Activated CD8-positive, alpha-beta memory T cell treated with anti-CD3 and anti-CD28 coated beads, Interleukin-2, amount 50 U/mL, for 4 hours (primary cell): ENCODE measurements around the gene RCAN3.
"Not testable (repeated sequence)": the region's sequence is repeated elsewhere in the genome, so short reads cannot be mapped to it uniquely, and the experiment has no call there.

Source experiments
- DNase-seq: peaks from one replicate; pipeline ENCODE4 v3.0.0-alpha.2; 2020

The RCAN3 gene

DNA sequence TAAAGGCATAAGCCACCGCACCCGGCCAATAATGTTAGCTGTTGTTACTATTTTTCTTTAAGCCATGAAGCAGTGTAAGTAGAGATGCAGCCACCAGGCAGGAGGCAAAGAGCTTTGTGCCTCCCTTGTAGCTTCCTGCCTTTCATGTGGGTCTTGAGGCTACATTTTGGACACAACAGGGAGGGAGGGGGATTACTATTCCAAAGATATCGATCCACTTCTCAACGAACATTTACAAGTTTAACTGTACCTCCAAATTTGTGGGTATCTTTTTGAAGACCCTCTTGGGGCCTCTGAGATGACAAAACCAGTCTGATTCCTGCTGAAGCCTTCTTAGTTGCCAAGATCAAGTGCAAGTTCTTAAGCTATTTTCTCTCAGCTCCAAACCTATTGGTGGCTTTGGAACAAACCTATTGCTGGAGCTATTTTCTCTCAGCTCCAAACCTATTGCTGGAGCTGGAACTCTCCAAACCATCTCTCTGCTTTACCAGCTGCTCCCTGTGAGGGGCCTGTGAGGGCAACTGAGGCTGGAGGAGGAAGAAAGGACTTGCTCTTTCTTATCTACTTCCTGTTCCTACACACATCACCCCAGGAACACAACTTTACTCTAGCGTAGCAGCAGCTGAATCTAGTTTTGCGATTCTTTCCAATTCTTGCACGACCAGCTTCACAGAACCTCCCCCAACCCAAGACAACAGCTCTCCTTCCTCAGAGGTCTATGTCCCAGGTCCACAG lies 16.1 kb upstream of the RCAN3 start:
- no peak for DNase-seq

DNA sequence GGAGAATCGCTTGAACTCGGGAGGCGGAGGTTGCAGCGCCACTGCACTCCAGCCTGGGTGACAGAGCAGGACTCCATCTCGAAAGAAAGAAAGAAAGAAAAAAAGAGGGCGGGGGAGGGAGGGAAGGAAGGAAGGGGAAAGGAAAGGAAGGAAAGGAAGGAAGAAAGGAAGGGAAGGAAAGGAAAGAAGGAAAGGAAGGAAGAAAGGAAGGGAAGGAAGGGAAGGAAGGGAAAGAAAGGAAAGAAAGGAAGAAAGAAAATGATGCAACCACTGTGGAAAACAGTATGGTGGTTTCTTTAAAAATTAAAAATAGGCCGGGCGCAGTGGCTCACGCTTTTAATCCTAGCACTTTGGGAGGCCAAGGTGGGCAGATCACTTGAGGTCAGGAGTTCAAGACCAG lies 15.2 kb upstream of the RCAN3 start:
- no peak for DNase-seq

- peak; percentile 56 for DNase-seq
Measured at GRCh38 chr1:24488159-24488558, 14.5 kb upstream of the RCAN3 start.

DNA sequence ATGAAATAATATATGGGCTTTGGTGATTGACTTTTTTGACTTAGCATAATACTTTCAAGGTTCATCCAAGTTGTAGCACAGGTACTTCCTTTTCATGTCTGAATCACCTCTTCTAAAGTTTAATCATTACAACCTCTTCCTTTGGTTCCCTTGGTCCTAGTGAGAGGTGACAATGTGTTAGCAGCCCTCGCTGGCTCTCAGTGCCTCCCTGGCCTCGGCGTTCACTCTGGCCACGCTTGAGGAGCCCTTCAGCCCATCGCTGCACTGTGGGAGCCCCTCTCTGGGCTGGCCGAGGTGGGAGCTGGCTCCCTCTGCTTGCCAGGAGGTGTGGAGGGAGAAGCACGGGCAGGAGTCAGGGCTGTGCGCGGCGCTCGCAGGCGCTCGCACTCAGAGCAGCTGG lies 13.0 kb upstream of the RCAN3 start:
- no peak for DNase-seq

DNA sequence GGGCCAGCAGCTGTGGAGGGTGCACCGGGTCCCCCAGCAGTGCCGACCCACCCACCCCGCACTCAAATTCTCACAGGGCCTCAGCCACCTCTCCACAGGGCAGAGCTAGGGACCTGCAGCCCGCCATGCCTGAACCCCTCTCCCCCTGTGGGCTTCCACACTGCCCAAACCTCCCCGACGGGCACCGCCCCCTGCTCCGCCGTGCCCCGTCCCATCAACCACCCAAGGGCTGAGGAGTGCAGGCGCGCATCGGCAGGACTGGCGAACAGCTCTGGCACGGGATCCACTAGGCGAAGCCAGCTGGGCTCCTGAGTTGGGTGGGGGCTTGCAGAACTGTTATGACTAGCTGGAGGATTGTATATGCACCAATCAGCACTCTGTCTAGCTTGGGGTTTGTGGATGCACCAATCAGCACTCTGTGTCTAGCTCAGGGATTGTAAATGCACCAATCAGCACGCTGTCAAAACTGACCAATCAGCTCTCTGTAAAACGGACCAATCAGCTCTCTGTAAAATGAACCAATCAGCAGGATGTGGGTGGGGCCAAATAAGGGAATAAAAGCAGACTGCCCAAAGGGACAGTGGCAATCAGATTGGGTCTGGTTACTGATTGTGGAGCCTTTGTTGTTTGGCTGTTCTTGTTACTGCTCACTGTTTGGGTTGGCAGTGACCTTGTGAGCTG lies 12.4 kb upstream of the RCAN3 start:
- no peak for DNase-seq

DNA sequence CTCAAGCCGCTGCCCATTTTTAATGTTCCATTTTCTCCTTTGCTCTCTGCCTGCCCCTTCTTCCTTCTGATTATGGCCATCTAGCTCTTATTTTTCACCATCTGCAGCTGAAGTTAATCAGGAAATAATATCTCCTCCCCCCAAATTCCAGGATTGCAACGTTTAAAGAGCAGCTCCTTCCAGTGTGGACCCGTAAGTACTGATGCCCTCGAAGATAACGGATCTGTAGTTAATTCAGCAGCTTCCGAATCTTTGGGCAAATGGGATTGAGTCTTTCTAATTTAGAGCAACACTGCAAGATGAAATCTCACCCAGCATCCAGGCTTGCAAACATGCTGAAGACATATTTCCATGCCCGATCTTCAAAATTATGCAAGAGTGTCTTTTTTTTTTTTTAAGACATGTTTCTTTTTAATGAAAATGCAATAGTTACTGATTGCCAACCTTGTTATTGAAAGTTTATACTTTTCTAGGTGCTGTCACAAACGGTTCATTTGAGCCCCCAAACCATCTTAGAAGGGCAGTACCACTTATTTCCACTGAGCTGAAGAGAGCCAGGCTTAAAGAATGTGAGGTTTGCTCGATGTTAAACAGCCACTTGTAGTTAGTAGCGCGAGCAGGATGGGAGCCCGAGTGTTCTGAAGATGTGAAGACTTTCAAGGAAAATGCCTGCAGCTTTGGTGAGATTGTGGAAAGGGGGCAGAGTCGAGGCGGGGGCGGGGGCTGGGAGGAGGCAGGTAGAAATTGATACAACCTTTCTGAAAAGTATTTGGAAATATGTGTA lies 10.9 kb upstream of the RCAN3 start:
- DNase-seq, result no peak

DNA sequence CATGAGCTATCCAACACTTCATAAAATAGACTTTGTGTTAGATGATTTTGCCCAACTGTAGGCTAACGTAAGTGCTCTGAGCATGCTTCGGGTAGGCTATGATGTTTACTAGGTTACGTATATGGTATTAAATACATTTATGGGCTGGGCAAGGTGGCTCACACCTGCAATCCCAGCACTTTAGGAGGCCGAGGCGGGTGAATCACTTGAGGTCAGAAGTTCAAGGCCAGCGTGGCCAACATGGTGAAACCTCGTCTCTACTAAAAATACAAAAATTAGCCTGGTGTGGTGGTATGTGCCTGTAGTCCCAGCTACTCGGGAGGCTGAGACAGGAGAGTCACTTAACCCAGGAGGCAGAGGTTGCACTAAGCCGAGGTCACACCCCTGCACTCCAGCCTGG lies 9.7 kb upstream of the RCAN3 start:
- DNase-seq, result not testable (repeated sequence)

DNA sequence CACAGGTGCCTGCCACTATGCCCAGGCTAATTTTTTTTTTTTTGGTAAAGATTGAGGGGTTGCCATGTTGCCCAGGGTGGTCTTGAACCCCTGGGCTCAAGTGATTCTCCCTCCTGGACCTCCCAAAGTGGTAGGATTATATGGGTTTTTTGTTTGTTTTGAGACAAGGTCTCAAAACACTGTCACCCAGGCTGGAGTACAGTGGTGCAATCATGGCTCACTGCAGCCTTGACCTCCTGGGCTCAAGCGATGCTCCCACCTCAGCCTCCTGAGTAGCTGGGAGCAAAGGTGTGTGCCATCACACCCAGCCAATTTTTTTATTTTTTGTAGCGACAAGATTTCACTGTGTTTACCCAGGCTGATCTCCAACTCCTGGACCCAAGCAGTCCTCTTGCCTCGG lies 8.9 kb upstream of the RCAN3 start:
- DNase-seq, result no peak

DNA sequence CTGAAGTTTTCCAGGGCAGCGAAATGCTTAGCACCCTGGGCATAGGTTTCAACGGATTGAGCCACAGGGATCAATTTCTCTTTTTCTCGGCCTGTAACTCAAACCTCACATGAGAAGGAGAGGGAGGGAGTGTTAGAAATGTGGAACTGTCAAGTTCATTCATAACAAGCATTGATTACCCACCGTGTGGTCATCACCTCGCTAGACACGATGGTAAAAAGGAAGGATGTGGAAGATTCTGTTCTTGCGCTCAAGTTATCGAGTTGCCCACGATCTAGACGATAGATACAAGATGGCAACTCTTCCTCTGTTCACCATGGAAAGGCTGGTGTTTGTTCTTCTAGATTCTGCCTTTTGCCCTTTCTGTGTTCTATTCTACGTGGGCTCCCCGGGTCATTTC lies 4.0 kb upstream of the RCAN3 start:
- no peak for DNase-seq

GRCh38 chr1:24500448-24501048 lies 2.1 kb upstream of the RCAN3 start:
- no peak for DNase-seq

GRCh38 chr1:24501371-24502064 lies 1.1 kb upstream of the RCAN3 start:
- DNase-seq, result no peak

GRCh38 chr1:24502065-24502708 lies 449 bp upstream of the RCAN3 start:
- DNase-seq, result peak; percentile 73

- peak; percentile 35 for DNase-seq
Measured at GRCh38 chr1:24503059-24503751, 569 bp downstream of the RCAN3 start.

GRCh38 chr1:24503870-24504523 lies 1.4 kb downstream of the RCAN3 start:
- DNase-seq, result no peak

DNA sequence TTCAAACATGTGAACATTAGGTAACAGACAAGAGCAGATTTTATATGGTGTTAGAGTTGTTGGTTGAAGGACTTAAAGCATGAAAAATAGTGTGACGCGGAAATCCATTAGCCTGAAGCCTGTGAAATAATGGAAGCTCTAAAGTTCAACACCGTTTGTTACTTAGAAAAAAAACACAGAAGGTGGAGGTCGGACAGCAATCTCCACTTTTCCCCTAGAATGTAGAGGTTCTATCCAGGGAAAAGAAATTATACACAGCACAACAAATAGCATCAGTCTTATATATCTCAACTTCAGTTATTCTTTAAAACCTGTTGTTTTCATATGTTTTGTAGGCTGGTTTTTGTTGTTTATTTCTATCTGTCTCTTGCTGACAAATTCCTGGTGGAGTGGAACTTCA lies 1.9 kb downstream of the RCAN3 start:
- DNase-seq, result no peak

GRCh38 chr1:24505816-24506215 lies 3.2 kb downstream of the RCAN3 start:
- no peak for DNase-seq

- no peak for DNase-seq
Measured at GRCh38 chr1:24506691-24507381, 4.2 kb downstream of the RCAN3 start.

DNA sequence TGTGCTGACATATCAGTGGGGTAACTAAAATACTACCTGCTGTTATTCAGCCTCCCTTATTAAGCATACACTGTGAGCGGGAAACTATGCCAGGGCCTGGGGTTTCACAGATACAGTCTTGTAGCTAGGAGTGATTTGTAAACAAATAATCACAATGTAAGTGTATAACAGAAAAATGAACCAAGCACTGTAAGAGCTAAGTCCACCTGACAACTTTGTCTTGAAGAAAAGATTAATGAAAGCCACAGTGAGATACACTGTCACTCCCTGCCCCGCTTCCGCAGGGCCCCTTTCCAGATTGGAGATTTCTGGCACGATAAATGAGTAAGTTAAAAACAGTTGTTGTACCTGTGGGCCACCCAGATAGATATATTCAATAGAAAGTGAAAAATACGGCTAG lies 4.8 kb downstream of the RCAN3 start:
- DNase-seq, result no peak

- DNase-seq, result no peak
Measured at GRCh38 chr1:24508911-24509310, 6.3 kb downstream of the RCAN3 start.

GRCh38 chr1:24513706-24514105 lies 11.1 kb downstream of the RCAN3 start:
- no peak for DNase-seq

DNA sequence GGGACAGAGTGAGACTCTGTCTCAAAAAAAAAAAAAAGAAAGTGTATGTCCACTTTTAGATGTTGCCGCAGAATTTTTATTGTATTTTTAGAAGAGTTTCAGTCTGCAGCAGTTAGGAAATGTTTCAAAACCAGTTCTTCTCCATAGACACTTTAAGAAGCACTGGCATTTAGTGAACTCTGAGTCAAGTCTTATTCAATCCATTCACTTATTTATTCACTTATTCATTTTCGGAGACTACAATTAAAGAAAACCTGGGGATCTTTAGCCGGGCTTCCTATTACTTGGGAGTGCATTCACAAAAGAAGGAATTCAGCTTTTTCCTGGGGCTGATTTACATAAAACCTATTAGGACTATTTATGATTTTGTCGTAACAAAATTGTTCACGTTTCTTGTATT lies 12.3 kb downstream of the RCAN3 start:
- no peak for DNase-seq
